GM23248 (cell line): ENCODE data around the gene AGPAT2.

Experiments used
- EZH2 ChIP-seq: fragments of 200-600 bp; sonication (generic); IDR thresholded peaks from 2 replicates; pipeline ENCODE4 v1.6.1; 2018; ENCODE audit warnings: antibody characterized with exemption, mild to moderate bottlenecking; ENCODE audit not compliant: insufficient read depth, poor library complexity, severe bottlenecking
- EZH2phosphoT487 ChIP-seq: fragments of 200-600 bp; sonication (generic); IDR thresholded peaks from 2 replicates; pipeline ENCODE4 v1.6.1; 2018; ENCODE audit warnings: antibody characterized with exemption, moderate library complexity, mild to moderate bottlenecking, low read depth; ENCODE audit not compliant: insufficient read depth

GRCh38 chr9:136650021-136650420 lies 37.2 kb downstream of the AGPAT2 start:
- TF ChIP-seq EZH2phosphoT487 (no peak), EZH2 (no peak)
